GM12892 (cell line): Measurements from ENCODE around the gene PHF13.

Source experiments
- POLR2A ChIP-seq: IDR thresholded peaks from 2 replicates; pipeline ENCODE4 v1.6.1; 2011; ENCODE audit warnings: low read depth, low read length, control low read depth
- POLR2AphosphoS5 ChIP-seq: IDR thresholded peaks from 2 replicates; pipeline ENCODE4 v1.6.1; 2011; ENCODE audit warnings: low read depth, low read length, control low read depth
- TAF1 ChIP-seq: IDR thresholded peaks from 2 replicates; pipeline ENCODE4 v1.6.1; 2011; ENCODE audit warnings: low read depth, mild to moderate bottlenecking, control low read depth, low read length, borderline replicate concordance

- TF ChIP-seq POLR2A, result no peak
- no peak for TF ChIP-seq POLR2AphosphoS5
- no peak for TF ChIP-seq TAF1
Measured at GRCh38 chr1:6588128-6588892, 25.2 kb upstream of the PHF13 start.
